Right atrium auricular region (tissue), 2 donors: ENCODE results near the gene GAGE10. TPM values are rescaled to one million over a fixed set of nuclear protein-coding genes. Genes with fewer than 3 reads are reported as not detected.
"Not testable (repeated sequence)": the region's sequence is repeated elsewhere in the genome, so short reads cannot be mapped to it uniquely, and the experiment has no call there.

Experiments used
- DNase-seq: peaks from one replicate; pipeline ENCODE4 v3.0.0-alpha.2; 2019; ENCODE audit warnings: low spot score
- H3K27ac ChIP-seq, 2 donors: fragments of 200-600 bp; sonication (generic); 1 replicate in 1 of 2; 2 replicates in 1 of 2; pipeline ENCODE4 v1.5.1; 2016 to 2019
- H3K27me3 ChIP-seq, 2 donors: fragments of 200-600 bp; sonication (generic); one replicate each; pipeline versions ENCODE4 v1.5.1 to v1.6.0; 2017 to 2019
- H3K36me3 ChIP-seq: fragments of 200-600 bp; sonication (generic); one replicate; pipeline ENCODE4 v1.5.1; 2016
- H3K4me1 ChIP-seq, 2 donors: fragments of 200-600 bp; sonication (generic); one replicate each; pipeline versions ENCODE4 v1.5.1 to v1.6.0; 2017 to 2019
- H3K4me3 ChIP-seq, 2 donors: fragments of 200-600 bp; sonication (generic); 1 replicate in 1 of 2; 2 replicates in 1 of 2; pipeline ENCODE4 v1.5.1; 2017 to 2019; ENCODE audit warnings: mild to moderate bottlenecking in 1 of 2, moderate library complexity in 1 of 2
- H3K9me3 ChIP-seq, 2 donors: fragments of 200-600 bp; sonication (generic); one replicate each; pipeline ENCODE4 v1.5.1; 2019
- CTCF ChIP-seq, 2 donors: fragments of 200-600 bp; sonication (generic); IDR thresholded peaks; one replicate each; pipeline ENCODE4 v1.5.1; 2019; ENCODE audit warnings: antibody characterized with exemption in 2 of 2
- total RNA-seq, 2 donors: library from RNA; depleted of rRNA; stranded (reverse); fragments of >200 nt; gene quantifications; one replicate each; pipeline ENCODE4 v1.1.0, GENCODE V29; 2016

The GAGE10 gene
- total RNA-seq, 2 donors from 2014 or later = not detected

GRCh38 chrX:49287665-49288064 is 15.8 kb upstream of the GAGE10 start:
- no peak for DNase-seq
- no peaks in the 10 kb centered on the region for H3K9me3 ChIP-seq
- no peak overlapping the region for H3K4me3 ChIP-seq
- H3K27me3 ChIP-seq = no peaks in the 10 kb centered on the region
- no peaks in the 10 kb centered on the region for H3K36me3 ChIP-seq
- H3K4me1 ChIP-seq = peaks cover 0 to 7% of the 10 kb centered on the region in 2 donors
- no peak for TF ChIP-seq CTCF (IDR thresholded peaks at IDR 0.05)
- no peak overlapping the region for H3K27ac ChIP-seq

GRCh38 chrX:49290215-49290614 is 13.2 kb upstream of the GAGE10 start:
- TF ChIP-seq CTCF (IDR thresholded peaks at IDR 0.05) = no peak
- H3K27me3 ChIP-seq = no peaks in the 10 kb centered on the region

GRCh38 chrX:49291615-49292337 is 11.7 kb upstream of the GAGE10 start:
- peak; percentile 37 to 68 for TF ChIP-seq CTCF (IDR thresholded peaks at IDR 0.05)
- no peak for DNase-seq
- no peaks in the 10 kb centered on the region for H3K27me3 ChIP-seq
- H3K27ac ChIP-seq = no peak overlapping the region
- H3K4me3 ChIP-seq = no peak overlapping the region
- no peaks in the 10 kb centered on the region for H3K36me3 ChIP-seq
- no peaks in the 10 kb centered on the region for H3K9me3 ChIP-seq
- peaks cover 0 to 7% of the 10 kb centered on the region in 2 donors for H3K4me1 ChIP-seq

More at GRCh38 chrX:49290215-49290614, 13.2 kb upstream of the GAGE10 start:
- no peak for DNase-seq
- H3K4me3 ChIP-seq = no peak overlapping the region
- no peaks in the 10 kb centered on the region for H3K36me3 ChIP-seq
- H3K27ac ChIP-seq = no peak overlapping the region
- peaks cover 0 to 7% of the 10 kb centered on the region in 2 donors for H3K4me1 ChIP-seq
- no peaks in the 10 kb centered on the region for H3K9me3 ChIP-seq

- H3K27ac ChIP-seq = no peak overlapping the region
- TF ChIP-seq CTCF (IDR thresholded peaks at IDR 0.05) = no peak
- no peak overlapping the region for H3K4me3 ChIP-seq
- no peak for DNase-seq
- H3K27me3 ChIP-seq = no peaks in the 10 kb centered on the region
- no peaks in the 10 kb centered on the region for H3K9me3 ChIP-seq
- H3K36me3 ChIP-seq = no peaks in the 10 kb centered on the region
- H3K4me1 ChIP-seq = peaks cover 0 to 7% of the 10 kb centered on the region in 2 donors
These were observed 10.8 kb upstream of the GAGE10 start for GRCh38 chrX:49292400-49293362.

GRCh38 chrX:49299293-49299692 is 4.2 kb upstream of the GAGE10 start:
- not testable (repeated sequence) for H3K36me3 ChIP-seq, H3K4me1 ChIP-seq, H3K4me3 ChIP-seq, H3K27ac ChIP-seq, H3K27me3 ChIP-seq, H3K9me3 ChIP-seq, DNase-seq

- H3K27me3 ChIP-seq = no peaks in the 10 kb centered on the region
- H3K9me3 ChIP-seq = no peaks in the 10 kb centered on the region
- no peaks in the 10 kb centered on the region for H3K36me3 ChIP-seq
- no peak overlapping the region for H3K4me3 ChIP-seq
- TF ChIP-seq CTCF (IDR thresholded peaks at IDR 0.05) = no peak
- no peak overlapping the region for H3K27ac ChIP-seq
- no peaks in the 10 kb centered on the region for H3K4me1 ChIP-seq
- no peak for DNase-seq
These were observed 2.7 kb upstream of the GAGE10 start for GRCh38 chrX:49300703-49301102.

- H3K36me3 ChIP-seq, DNase-seq, H3K9me3 ChIP-seq, H3K27me3 ChIP-seq, H3K4me1 ChIP-seq, H3K27ac ChIP-seq, H3K4me3 ChIP-seq: not testable (repeated sequence)
These were observed 4.3 kb downstream of the GAGE10 start for GRCh38 chrX:49307775-49308174.
